NCI-H1436 treated with DMSO at 0.1 percent for 48 hours (cell line): Measurements from ENCODE around the gene MAPKAPK5.
"Not testable (repeated sequence)": the region's sequence is repeated elsewhere in the genome, so short reads cannot be mapped to it uniquely, and the experiment has no call there.

Experiments
- DNase-seq: peaks from one replicate; lab custom pipeline; 2025; lab: John Stamatoyannopoulos, UW

MAPKAPK5 gene

DNA sequence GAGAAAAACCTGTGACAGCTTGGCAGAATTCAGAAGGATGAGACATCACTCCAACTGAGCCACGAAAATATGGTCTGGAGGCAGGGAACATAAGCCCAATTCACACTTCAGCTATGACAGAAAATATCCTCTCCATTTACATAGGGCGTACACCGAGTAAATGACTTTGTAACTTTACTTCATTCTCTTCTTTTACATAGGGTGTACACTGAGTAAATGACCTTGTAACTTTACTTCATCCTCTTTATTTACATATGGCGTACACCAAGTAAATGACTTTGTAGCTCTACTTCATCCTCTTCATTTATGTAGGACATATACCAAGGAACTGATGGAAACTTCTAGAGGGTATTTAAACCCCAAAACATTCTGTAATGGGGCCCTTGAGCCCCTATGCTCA is 14.1 kb upstream of the MAPKAPK5 start:
- no peak for DNase-seq

DNA sequence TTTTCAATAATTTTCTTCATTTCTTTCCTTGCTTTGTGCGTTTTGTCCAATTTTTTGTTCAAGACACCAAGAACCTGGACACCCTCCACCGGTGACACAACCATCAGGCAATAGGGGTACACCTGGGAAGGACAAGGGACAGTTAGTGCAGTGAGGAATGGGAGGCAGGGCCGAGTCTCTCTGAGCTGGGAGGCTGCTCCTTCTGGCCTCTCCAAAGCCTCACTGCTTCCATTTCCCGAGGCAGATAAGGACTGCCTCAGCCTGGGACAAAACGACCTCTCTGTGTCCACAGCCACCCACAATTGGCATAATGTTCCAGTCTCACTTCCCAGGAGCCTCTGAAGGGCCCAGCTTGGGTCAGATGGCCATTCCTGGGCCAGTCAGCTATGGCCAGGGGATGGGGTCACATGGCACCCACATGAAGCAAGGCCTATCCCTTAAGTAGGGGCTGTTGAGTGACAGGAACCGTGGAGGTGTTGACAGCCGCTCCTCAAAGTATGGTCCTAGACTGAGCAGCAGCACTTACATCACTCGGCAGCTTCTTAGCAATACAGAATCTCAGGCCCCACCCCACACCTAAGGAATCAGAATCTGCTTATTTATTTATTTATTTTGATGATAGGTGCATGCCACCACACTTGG is 13.6 kb upstream of the MAPKAPK5 start:
- no peak for DNase-seq

DNA sequence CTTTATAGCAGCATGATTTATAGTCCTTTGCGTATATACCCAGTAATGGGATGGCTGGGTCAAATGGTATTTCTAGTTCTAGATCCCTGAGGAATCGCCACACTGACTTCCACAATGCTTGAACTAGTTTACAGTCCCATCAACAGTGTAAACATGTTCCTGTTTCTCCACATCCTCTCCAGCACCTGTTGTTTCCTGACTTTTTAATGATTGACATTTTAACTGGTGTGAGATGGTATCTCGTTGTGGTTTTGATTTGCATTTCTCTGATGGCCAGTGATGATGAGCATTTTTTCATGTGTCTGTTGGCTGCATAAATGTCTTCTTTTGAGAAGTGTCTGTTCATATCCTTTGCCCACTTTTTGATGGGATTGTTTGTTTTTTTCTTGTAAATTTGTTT is 12.4 kb upstream of the MAPKAPK5 start:
- DNase-seq: not testable (repeated sequence)

DNA sequence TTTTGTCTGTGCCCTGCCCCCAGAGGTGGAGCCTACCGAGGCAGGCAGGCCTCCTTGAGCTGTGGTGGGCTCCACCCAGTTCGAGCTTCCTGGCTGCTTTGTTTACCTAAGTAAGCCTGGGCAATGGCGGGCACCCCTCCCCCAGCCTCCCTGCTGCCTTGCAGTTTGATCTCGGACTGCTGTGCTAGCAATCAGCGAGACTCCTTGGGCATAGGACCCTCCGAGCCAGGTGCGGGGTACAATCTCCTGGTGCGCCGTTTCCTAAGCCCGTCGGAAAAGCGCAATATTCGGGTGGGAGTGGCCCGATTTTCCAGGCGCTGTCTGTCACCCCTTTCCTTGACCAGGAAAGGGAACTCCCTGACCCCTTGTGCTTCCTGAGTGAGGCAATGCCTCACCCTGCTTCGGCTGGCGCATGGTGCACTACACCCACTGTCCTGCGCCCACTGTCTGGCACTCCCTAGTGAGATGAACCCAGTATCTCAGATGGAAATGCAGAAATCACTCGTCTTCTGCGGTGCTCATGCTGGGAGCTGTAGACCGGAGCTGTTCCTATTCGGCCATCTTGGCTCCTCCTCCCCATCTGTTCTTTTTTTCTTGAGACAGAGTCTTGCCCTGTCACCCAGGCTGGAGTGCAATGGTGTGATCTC is 7.2 kb upstream of the MAPKAPK5 start:
- DNase-seq: not testable (repeated sequence)

DNA sequence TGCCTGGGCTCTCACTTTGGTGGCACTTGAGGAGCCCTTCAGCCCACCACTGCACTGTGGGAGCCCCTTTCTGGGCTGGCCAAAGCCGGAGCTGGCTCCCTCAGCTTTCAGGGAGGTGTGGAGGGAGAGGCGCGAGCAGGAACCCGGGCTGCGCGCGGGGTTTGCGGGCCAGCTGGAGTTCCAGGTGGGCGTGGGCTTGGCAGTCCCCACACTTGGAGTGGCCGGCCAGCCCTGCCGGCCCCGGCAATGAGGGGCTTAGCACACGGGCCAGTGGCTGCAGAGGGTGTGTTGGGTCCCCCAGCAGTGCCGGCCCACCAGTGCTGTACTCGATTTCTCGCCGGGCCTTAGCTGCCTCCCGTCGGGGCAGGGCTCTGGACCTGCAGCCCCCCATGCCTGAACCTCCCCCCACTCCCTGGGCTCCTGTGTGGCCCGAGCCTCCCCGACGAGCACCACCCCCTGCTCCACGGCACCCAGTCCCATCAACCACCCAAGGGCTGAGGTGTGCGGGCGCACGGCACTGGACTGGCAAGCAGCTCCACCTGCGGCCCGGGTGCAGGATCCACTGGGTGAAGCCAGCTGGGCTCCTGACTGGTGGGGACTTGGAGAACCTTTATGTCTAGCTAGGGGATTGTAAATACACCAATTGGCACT is 6.4 kb upstream of the MAPKAPK5 start:
- not testable (repeated sequence) for DNase-seq

DNA sequence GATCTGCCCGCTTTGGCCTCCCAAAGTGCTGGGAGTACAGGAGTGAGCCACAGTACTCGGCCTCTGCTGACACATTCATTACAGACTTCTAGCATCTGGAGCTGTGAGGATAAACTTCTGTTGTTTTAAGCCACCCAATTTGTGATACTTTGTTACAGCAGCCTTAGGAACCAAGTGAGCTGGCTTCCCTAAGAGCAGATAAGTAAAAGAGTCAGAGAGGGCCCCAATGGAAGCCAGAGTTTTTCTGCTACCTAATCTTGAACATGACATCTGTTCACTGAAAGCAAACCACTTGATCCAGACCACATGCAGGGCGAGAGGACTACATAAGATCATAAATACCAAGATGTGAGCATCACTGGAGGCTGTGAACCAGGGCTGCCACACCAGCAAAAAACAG is 3.7 kb upstream of the MAPKAPK5 start:
- DNase-seq: no peak

DNA sequence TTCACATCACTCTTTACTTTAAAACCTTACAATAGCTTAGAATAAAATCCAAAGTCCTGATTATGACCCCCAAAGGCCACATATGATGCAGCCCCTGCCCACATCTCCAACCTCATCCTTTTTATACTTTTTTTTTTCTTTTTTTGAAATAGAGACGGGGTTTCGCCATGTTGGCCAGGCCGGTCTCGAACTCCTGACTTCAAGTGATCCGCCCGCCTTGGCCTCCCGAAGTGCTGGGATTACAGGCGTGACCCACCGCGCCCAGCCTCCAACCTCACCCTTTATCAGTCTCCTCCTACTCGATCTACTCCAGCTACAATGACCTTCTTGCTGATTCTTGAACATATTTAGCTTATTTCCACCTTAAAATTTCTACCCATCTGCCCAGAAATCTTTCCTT is 1.2 kb upstream of the MAPKAPK5 start:
- no peak for DNase-seq

DNA sequence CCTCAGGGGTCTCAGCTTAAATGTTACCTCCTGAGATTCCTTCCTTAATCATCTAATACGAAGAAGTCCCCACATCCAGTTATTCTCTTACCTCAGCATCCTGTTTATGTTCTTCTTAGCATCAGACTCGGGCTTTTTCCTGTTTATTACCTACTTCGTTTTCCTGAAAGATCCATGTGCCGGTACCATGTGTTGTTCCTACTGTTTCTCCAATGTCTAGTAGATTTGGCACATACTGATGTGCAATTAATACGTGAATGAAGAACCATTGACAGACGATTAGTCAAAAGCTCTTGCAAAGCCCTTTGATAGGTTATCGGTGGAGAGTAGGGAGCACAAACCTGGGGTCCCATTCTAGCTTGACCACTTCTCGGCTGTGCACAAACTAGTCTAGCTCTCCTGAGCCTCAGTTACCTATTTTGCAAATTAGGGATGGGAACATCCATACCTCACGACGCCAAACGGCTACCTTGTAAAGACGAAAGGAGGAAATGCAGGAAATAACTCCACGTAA is 735 bp upstream of the MAPKAPK5 start:
- DNase-seq: no peak

DNA sequence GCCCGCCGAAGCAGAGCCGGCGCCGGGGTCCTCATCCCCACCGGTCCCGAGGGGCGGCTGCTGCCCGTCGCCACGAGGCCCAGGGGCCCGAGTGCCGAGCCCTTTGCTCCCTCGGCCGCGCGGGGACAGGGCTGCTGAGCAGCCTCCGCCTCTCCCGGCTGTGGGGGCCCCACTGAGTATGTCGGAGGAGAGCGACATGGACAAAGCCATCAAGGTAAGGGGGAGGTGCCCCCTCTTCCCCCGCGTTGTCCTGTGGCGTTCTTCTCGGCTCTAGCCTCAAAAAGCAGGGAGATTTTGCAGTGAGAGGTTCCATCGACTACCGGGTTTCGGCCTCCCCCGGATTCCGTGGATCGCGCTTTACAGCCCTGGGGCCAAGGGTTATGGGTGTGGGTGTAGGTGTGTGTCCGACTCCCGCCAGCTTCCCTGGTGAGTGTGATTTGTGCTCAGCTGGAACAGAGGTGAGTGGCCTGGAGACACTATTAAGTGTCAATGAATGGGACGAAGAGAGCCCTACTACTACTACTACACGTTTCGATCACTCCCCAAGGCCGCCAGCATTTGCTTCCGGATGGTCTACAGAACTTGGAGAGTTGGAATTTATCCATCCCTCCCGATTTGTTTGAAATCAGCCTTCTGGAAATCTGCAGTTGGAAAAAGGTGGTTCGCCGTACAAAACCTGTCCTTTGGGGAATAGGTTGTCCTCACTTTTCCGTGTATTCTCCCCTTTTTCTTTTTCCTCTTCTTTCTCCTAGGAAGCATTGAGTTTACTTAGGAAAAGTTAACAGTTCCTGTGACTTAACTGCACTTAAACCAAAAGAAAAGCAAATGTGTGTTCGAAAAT is 748 bp downstream of the MAPKAPK5 start:
- DNase-seq: no peak

DNA sequence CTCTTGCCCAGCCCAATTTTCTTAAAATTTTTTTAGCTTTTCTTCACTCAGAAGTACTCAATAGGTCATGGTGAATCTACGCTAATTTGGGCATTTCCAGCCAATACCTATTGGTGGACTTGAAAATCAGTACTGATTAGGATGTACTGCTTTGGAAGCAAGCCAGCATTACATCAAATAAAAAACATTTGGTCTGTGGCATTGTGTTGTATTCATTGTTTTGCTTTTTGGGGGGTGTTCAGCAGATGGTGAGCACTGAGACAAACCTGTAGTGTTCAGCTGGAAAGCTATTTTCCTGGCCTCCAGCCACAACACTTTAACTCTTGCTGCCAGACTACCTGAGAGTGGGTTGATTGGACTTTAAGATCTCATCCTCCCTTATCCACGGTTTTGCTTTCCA is 4.0 kb downstream of the MAPKAPK5 start:
- DNase-seq: no peak

DNA sequence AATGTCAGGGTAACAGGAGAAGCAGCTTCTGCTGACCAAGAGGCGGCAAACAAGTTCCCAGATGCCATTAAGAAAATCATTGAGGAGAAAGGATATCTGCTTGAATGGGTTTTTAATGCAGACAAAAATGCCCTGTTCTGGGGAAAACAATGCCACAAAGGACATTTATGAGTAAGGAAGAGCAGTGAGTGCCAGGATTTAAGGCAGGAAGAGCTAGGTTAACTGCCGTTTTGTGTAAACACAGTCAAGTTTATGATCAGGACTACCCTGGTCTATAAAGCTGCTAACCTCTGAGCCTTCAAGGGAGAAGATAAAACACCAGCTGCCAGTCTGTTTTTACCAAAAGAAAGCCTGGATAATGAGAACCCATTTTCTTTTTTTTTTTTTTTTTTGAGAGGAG is 8.5 kb downstream of the MAPKAPK5 start:
- no peak for DNase-seq

DNA sequence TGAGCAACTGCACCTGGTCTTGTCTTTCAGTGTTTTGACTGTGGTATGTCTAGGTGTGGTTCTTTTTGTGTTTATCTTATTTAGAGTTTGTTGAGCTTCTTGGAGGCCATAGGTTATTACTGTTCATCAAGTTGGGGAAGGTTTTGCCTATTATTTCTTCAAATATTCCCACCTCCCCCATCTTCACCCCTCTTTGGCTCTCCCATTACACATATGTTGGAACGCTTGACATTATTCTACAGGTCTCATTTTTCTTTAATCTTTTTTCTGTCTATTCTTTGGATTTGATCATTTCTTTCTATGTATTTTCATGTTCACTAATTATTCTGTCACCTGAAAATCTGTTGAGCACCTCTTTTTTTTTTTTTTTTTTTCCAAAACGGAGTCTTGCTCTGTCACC is 16.2 kb downstream of the MAPKAPK5 start:
- no peak for DNase-seq

DNA sequence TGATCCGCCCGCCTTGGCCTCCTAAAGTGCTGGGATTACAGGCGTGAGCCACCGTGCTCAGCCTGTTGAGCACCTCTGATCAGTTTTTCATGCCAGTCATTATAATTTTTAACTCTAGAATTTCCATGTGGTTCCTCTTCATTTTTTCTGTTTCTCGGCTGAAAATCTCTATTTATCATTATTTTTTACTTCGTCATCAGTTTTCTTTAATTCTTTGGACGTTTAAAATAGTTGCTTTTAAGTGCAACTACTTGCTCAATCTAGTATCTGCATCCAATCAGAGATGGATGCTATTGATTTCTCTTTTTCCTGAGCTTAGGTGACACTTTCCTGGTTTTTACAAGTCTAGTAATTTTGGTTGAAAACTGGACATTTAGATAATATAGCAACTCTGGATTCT is 16.8 kb downstream of the MAPKAPK5 start:
- no peak for DNase-seq

DNA sequence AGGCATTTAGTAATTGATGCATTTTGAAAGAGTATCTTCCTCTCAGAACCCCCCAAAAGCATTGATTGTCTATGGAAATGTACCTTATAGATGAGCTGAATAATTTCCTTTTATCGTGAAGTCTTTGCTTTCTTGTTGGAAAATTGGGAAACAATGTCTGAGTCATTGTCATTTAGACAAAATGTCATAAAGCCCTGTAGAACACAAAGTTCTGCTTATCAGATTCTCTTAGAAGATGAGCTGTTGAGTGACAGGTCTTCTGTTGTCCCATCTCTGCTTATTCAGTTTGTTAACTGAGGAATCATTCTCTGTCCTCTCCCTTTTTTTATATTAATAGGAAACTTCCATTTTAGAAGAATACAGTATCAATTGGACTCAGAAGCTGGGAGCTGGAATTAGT is 22.9 kb downstream of the MAPKAPK5 start:
- no peak for DNase-seq

DNA sequence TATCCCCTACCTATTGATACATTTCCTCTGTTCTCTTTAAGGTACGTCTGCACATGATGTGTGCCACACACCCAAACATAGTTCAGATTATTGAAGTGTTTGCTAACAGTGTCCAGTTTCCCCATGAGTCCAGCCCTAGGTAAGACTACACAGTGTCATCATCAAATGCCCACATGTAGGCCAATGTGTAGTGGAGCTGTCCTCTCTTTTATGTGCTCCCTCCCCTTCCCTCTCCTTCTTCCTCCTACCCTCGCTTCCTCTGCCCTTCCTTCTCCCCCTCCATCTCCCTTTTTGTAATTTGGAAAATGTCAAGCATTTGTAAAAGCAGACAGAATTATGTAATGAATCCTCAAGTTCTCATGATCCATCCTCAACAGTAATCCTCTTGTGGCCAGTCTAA is 25.5 kb downstream of the MAPKAPK5 start:
- DNase-seq: no peak

DNA sequence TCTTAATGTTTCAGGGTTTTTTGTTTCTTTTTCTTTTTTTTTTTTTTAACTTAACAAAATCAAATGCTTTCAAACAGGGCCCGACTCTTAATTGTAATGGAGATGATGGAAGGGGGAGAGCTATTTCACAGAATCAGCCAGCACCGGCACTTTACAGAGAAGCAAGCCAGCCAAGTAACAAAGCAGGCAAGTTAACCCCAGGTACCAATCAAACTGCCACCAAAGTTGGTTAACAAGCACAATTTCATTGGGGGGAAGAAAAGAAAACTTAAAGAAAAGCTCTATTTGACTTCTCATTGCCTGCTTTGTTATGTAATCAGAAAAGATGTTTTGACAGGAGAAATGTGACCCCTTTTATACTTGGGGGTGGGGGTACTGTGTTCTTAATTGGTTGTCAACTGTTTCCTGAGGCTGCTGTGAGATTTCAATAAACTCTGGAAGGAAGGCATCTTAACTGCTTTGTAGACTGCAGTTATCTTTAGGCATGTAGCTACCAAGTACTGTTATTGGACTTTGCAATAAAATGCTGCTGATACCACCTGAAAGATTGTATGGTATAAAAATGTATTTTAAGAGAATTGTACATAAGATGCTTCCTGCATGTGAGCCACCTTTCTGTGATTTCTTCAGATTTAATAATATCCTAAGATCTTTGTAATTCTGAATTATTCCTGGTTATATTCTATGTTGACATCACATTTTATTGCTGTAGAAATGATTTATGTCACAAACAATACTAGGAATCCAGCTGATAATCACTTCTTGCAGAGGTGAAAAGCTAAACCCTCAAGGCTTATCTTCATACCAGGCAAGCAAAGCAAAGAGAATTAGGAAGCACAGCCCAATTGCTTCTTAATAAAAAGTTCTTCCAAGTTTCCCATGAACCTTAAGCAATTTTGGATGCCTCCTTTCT is 26.9 kb downstream of the MAPKAPK5 start:
- no peak for DNase-seq

DNA sequence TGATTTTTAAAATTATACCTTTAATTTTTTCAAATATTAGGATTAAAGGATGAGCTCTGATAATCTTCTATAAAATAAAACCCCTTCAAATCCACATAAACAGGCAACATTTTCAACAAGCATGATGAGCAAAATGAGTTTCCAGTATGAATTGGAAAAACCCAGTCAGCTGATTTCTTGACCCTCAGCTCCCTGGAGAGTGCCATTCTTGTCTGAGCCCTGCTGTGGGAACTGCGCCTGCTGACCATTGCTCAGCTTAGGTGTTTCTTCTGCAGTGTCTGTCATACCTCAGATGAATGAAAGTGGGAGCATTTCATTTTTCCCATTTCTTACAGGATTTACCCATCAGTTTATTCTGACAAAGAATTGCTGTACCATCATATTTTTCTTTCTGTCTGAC is 27.6 kb downstream of the MAPKAPK5 start:
- no peak for DNase-seq

DNA sequence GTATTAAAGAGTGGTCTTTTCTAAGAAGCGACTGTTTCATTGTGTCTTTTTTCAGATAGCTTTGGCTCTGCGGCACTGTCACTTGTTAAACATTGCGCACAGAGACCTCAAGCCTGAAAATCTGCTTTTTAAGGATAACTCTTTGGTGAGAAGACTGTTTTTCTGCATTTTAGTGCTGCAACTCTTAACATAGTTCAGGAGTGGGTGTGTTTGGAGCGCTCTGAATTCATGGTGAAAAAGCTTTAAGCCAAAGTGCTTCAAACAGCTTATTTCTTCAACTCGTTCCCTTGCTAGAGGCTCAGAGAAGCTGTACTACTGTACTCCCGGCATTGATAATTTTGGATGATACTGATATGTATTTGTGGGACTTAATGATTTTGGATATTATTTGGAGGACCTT is 28.2 kb downstream of the MAPKAPK5 start:
- no peak for DNase-seq

DNA sequence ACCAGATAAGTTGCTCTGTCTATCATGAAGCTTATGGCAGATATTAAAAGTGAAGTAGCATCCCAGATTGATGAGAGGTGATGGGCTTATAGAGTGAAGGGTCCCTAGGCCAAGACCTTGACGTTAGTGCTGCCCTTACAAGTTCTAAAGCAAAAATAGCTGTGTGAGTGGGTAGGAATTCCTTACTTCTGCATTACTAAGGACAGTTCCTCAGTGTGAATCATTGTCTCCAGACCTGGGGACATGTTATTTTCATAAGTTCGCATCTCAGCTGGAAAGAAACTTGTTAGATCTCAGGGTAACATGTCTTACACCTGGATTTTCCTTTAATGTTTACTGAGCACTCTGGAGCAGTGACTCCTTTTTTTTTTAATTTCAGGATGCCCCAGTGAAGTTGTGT is 28.7 kb downstream of the MAPKAPK5 start:
- no peak for DNase-seq

DNA sequence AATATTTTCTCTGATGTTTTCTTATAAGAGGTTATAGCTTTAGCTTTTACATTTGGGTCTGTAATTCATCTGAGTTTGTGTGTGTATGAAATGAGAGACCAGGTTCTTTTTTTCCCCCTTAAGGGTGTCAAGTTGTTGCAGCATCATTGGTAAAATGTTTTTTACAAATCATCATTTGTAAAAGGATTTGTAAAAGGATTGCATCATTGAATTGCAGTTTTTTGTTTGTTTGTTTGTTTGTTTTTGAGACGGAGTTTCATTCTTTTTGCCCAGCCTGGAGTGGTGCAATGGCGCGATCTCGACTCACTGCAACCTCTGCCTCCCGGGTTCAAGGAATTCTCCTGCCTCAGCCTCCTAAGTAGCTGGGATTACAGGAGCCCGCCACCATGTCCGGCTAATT is 31.1 kb downstream of the MAPKAPK5 start:
- DNase-seq: no peak

DNA sequence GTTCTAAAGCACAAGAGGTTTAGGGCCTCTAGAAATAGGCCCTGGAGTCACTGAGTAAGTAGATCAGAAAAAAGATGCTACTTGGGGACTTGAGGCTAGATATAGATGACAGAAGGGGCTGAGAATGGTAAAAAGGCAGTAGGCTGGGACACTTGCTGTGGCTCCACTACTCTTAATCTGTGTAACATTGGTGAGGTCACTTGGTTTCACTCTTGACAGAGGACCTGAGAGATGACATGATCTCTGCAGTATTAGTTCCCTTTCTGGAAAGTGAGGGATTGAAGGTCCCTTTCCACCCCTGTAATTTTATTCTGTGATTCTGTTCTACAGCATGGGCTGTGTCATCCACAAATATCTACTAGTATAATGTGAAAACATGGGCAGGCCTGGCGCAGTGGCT is 39.7 kb downstream of the MAPKAPK5 start:
- no peak for DNase-seq
